ENCODE data around the gene AS3MT.
"Not testable (repeated sequence)": the region's sequence is repeated elsewhere in the genome, so short reads cannot be mapped to it uniquely, and the experiment has no call there.

Gene AS3MT

GRCh38 chr10:102869258-102870198, at the start of gene AS3MT:
Gene AS3MT, plus strand, starts transcription at chr10:102869470. Its CDS starts 123 bp downstream, at chr10:102869593.
- no peak for DNase-seq

GRCh38 chr10:102820008-102820407, 49.3 kb upstream of the AS3MT start:
- DNase-seq: not testable (repeated sequence)

- no peak for DNase-seq
Measured at GRCh38 chr10:102822222-102822621, 47.0 kb upstream of the AS3MT start.

GRCh38 chr10:102824664-102825063, 44.6 kb upstream of the AS3MT start:
- no peak for DNase-seq

- no peak for DNase-seq
Measured at GRCh38 chr10:102826148-102826796, 43.0 kb upstream of the AS3MT start.

GRCh38 chr10:102827597-102827975, 41.7 kb upstream of the AS3MT start:
- DNase-seq: no peak

GRCh38 chr10:102831322-102832071, 37.8 kb upstream of the AS3MT start:
- no peak for DNase-seq

- DNase-seq: no peak
Measured at GRCh38 chr10:102832248-102832647, 37.0 kb upstream of the AS3MT start.

GRCh38 chr10:102832987-102833386, 36.3 kb upstream of the AS3MT start:
- no peak for DNase-seq

- no peak for DNase-seq
Measured at GRCh38 chr10:102834143-102834542, 35.1 kb upstream of the AS3MT start.

- DNase-seq: peak; percentile 89
Measured at GRCh38 chr10:102835007-102835482, 34.2 kb upstream of the AS3MT start.

- DNase-seq: no peak
Measured at GRCh38 chr10:102837230-102837721, 32.0 kb upstream of the AS3MT start, which contains the start of gene CYP17A1. Gene CYP17A1, minus strand, starts transcription at chr10:102837413. Its CDS starts 52 bp downstream, at chr10:102837361.

GRCh38 chr10:102838276-102838927, 30.9 kb upstream of the AS3MT start:
- not testable (repeated sequence) for DNase-seq

- DNase-seq: no peak
Measured at GRCh38 chr10:102841827-102842345, 27.4 kb upstream of the AS3MT start.

- not testable (repeated sequence) for DNase-seq
Measured at GRCh38 chr10:102843139-102843538, 26.1 kb upstream of the AS3MT start.

GRCh38 chr10:102844190-102844776, 25.0 kb upstream of the AS3MT start:
- not testable (repeated sequence) for DNase-seq

GRCh38 chr10:102845352-102845902, 23.8 kb upstream of the AS3MT start:
- DNase-seq: no peak

- no peak for DNase-seq
Measured at GRCh38 chr10:102850025-102850518, 19.2 kb upstream of the AS3MT start.

GRCh38 chr10:102853237-102853636, 16.0 kb upstream of the AS3MT start:
- DNase-seq: not testable (repeated sequence)

GRCh38 chr10:102855731-102856436, 13.4 kb upstream of the AS3MT start:
- DNase-seq: not testable (repeated sequence)
